HG03060 (cell line): ENCODE data around the gene CHMP4A.
A peak's percentile ranks its signal among the peaks of the same experiment; 100 is the strongest.

Experiments used
- ATAC-seq: cut with Tn5 transposase; IDR thresholded peaks from one replicate; pipeline ENCODE4 v1.9.1; 2021; ENCODE audit warnings: low read depth, moderate number of reproducible peaks; ENCODE audit not compliant: unreplicated experiment

The CHMP4A gene

GRCh38 chr14:24212924-24213865, at the start of gene CHMP4A:
TSS of gene CHMP4A (minus strand) at chr14:24213488. CDS start at chr14:24213439, 49 bp downstream.
- peak; percentile 62 for ATAC-seq

GRCh38 chr14:24261969-24262327, 48.7 kb upstream of the CHMP4A start:
- no peak for ATAC-seq

GRCh38 chr14:24261256-24261968, 48.1 kb upstream of the CHMP4A start:
- ATAC-seq: no peak

- ATAC-seq: no peak
Measured at GRCh38 chr14:24260780-24261157, 47.5 kb upstream of the CHMP4A start.

GRCh38 chr14:24260026-24260779, 46.9 kb upstream of the CHMP4A start:
- ATAC-seq: no peak

GRCh38 chr14:24259282-24260025, 46.2 kb upstream of the CHMP4A start:
- no peak for ATAC-seq

- no peak for ATAC-seq
Measured at GRCh38 chr14:24258548-24259265, 45.4 kb upstream of the CHMP4A start.

GRCh38 chr14:24258119-24258518, 44.8 kb upstream of the CHMP4A start:
- no peak for ATAC-seq

GRCh38 chr14:24256960-24257359, 43.7 kb upstream of the CHMP4A start:
- no peak for ATAC-seq

- ATAC-seq: no peak
Measured at GRCh38 chr14:24255931-24256711, 42.8 kb upstream of the CHMP4A start.

GRCh38 chr14:24255438-24255837, 42.1 kb upstream of the CHMP4A start:
- no peak for ATAC-seq

GRCh38 chr14:24254630-24255392, 41.5 kb upstream of the CHMP4A start:
- no peak for ATAC-seq

- ATAC-seq: no peak
Measured at GRCh38 chr14:24253936-24254335, 40.6 kb upstream of the CHMP4A start.

- ATAC-seq: no peak
Measured at GRCh38 chr14:24252289-24253124, 39.2 kb upstream of the CHMP4A start.

GRCh38 chr14:24251880-24252288, 38.6 kb upstream of the CHMP4A start:
- no peak for ATAC-seq

GRCh38 chr14:24250354-24250753, 37.1 kb upstream of the CHMP4A start:
- ATAC-seq: no peak
